Heart left ventricle (tissue), 13 donors: ENCODE results near the gene NOP9.

Experiments
- POLR2A ChIP-seq, 2 donors: fragments of 450-650 bp; IDR thresholded peaks; one replicate each; pipeline ENCODE4 v1.6.1; 2017; ENCODE audit warnings: antibody characterized with exemption in 2 of 2, mild to moderate bottlenecking in 2 of 2, moderate library complexity in 2 of 2
- TF ChIP-seq, protein P1 (sequence below), 12 donors: fragments of 200-600 bp; sonication (generic) in 4 of 12; IDR thresholded peaks; one replicate each; pipeline versions ENCODE4 v1.5.0 to v1.8.0; 2018 to 2022; ENCODE audit warnings: antibody characterized with exemption in 12 of 12, mild to moderate bottlenecking in 5 of 12
- donor health status: ischemic (EF 13 %, LVEDD 7.1; RV severe dilation, severe dysfunction).
- donor health status: DM: no; HTN: yes; CAD: no.
- donor health status: DM: no; HTN: no; CAD: no.
- donor health status: ischemic (EF 25% LVEDD 6.9; RV normal size, moderate dysfunction).
- donor health status: ischemic (EF 25% LVEDD 5.7; RV mildly dilated, moderate dysfunction).
- donor health status: ischemic (EF 35%, LVEDD 5.7; RV mildly dilated, moderate dysfunction).
- donor health status: nonischemic (EF 11% LVEDD 7.7; RV severe dilation, severe dysfunction).
- donor health status: DM: yes; HTN: yes; CAD: no.
- donor health status: PGD.
- donor health status: ischemic (EF 29% LVEDD 5.4; RV normal size, mild dysfunction).
- donor health status: nonischemic (EF 23%, LVEDD 6.1; RV moderate dilation, normal function).

DNA sequence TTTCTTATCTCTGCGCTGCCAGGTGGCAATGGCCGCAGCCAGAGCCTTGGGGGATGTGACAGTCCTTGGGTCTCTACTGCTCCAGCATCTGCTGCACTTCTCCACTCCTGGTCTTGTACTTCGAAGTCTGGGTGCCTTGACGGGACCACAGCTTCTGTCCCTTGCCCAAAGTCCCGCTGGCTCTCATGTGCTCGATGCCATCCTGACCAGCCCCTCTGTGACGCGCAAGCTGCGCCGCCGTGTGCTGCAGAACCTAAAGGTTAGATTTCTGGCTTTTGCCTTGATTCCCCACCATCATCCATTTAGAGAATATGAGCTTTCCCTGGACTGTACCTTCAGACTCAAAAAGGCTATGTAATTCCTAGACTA, 4.4 kb downstream of the NOP9 start:
- TF ChIP-seq, protein P1, sequence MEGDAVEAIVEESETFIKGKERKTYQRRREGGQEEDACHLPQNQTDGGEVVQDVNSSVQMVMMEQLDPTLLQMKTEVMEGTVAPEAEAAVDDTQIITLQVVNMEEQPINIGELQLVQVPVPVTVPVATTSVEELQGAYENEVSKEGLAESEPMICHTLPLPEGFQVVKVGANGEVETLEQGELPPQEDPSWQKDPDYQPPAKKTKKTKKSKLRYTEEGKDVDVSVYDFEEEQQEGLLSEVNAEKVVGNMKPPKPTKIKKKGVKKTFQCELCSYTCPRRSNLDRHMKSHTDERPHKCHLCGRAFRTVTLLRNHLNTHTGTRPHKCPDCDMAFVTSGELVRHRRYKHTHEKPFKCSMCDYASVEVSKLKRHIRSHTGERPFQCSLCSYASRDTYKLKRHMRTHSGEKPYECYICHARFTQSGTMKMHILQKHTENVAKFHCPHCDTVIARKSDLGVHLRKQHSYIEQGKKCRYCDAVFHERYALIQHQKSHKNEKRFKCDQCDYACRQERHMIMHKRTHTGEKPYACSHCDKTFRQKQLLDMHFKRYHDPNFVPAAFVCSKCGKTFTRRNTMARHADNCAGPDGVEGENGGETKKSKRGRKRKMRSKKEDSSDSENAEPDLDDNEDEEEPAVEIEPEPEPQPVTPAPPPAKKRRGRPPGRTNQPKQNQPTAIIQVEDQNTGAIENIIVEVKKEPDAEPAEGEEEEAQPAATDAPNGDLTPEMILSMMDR (IDR thresholded peaks at IDR 0.05) = no peak
- no peak for TF ChIP-seq POLR2A (IDR thresholded peaks at IDR 0.05)
